HG02943 (cell line): ENCODE measurements around the gene PIGA.

Experiments
- ATAC-seq: cut with Tn5 transposase; IDR thresholded peaks from one replicate; pipeline ENCODE4 v1.9.1; 2021; ENCODE audit warnings: mild to moderate bottlenecking, low read depth, moderate library complexity; ENCODE audit not compliant: unreplicated experiment

The PIGA gene

GRCh38 chrX:15335135-15336022 lies at the start of gene PIGA:
PIGA (minus strand) TSS chrX:15335523; CDS start chrX:15331930, 3,593 bp downstream.
- peak; percentile 99 for ATAC-seq

- no peak for ATAC-seq
These were observed 49.0 kb upstream of the PIGA start, which contains the start of gene VEGFD for GRCh38 chrX:15384304-15384703. VEGFD (minus strand) TSS chrX:15384413; CDS start chrX:15383946, 467 bp downstream.

- no peak for ATAC-seq
These were observed 47.5 kb upstream of the PIGA start for GRCh38 chrX:15382813-15383212.

GRCh38 chrX:15376956-15377355 lies 41.6 kb upstream of the PIGA start:
- ATAC-seq = no peak

- no peak for ATAC-seq
These were observed 38.7 kb upstream of the PIGA start for GRCh38 chrX:15373976-15374375.

- ATAC-seq = no peak
These were observed 31.4 kb upstream of the PIGA start for GRCh38 chrX:15366506-15367352.

GRCh38 chrX:15359701-15360100 lies 24.4 kb upstream of the PIGA start:
- no peak for ATAC-seq

- ATAC-seq = no peak
These were observed 23.2 kb upstream of the PIGA start for GRCh38 chrX:15358533-15358932.

GRCh38 chrX:15356444-15356843 lies 21.1 kb upstream of the PIGA start:
- ATAC-seq = no peak

GRCh38 chrX:15350329-15350996 lies 15.1 kb upstream of the PIGA start:
- no peak for ATAC-seq

GRCh38 chrX:15349046-15349445 lies 13.7 kb upstream of the PIGA start:
- ATAC-seq = no peak

- no peak for ATAC-seq
These were observed 10.7 kb upstream of the PIGA start for GRCh38 chrX:15345976-15346375.

- no peak for ATAC-seq
These were observed 8.8 kb upstream of the PIGA start for GRCh38 chrX:15344106-15344505.

- no peak for ATAC-seq
These were observed 7.8 kb upstream of the PIGA start for GRCh38 chrX:15343075-15343476.

- no peak for ATAC-seq
These were observed 5.5 kb upstream of the PIGA start for GRCh38 chrX:15340867-15341266.

GRCh38 chrX:15336023-15336413 lies 695 bp upstream of the PIGA start:
- ATAC-seq = no peak

- ATAC-seq = no peak
These were observed 762 bp downstream of the PIGA start for GRCh38 chrX:15334561-15334960.

- ATAC-seq = no peak
These were observed 6.5 kb downstream of the PIGA start for GRCh38 chrX:15328821-15329220.

- no peak for ATAC-seq
These were observed 7.2 kb downstream of the PIGA start for GRCh38 chrX:15328131-15328530.

GRCh38 chrX:15322472-15322871 lies 12.9 kb downstream of the PIGA start:
- no peak for ATAC-seq

GRCh38 chrX:15322072-15322471 lies 13.3 kb downstream of the PIGA start:
- ATAC-seq = no peak
